SK-N-SH (cell line): ENCODE measurements around the gene CCDC88C. TPM values are rescaled to one million over a fixed set of nuclear protein-coding genes. Genes with fewer than 3 reads are reported as not detected.

Source experiments
- CTCF ChIA-PET: fragments of 300-600, 350-600 bp; formaldehyde crosslinking; extraction: SDS; loops from one replicate; lab custom pipeline; 2021; lab: Yijun Ruan, JAX
- POLR2A ChIA-PET: fragments of 350-600 bp; sonication (Branson Sonifier 250); formaldehyde crosslinking; extraction: SDS; loops from one replicate; lab custom pipeline; 2020; ENCODE audit warnings: antibody characterized with exemption, inconsistent platforms; lab: Yijun Ruan, JAX
- DNase-seq: peaks from one replicate; pipeline ENCODE4 v3.0.0; 2012
- H2AFZ ChIP-seq: fragments of 200-600 bp; sonication (generic); 2 replicates; pipeline ENCODE4 v1.8.1; 2016; ENCODE audit warnings: antibody characterized with exemption, mild to moderate bottlenecking, low read depth
- H3F3A ChIP-seq: fragments of 200-600 bp; sonication (generic); replicated peaks from 2 replicates; pipeline ENCODE3; 2016; ENCODE audit warnings: antibody characterized with exemption, mild to moderate bottlenecking; ENCODE audit not compliant: insufficient read depth
- H3K27ac ChIP-seq, 2 experiments: fragments of 200-500 bp in 1 of 2; fragments of 200-600 bp in 1 of 2; sonication (Bioruptor generic) in 1 of 2; sonication (generic), shearing (Covaris generic) in 1 of 2; 2 replicates each; pipeline versions ENCODE4 v1.5.1 to v1.6.1; 2014 to 2016; ENCODE audit warnings: low read depth in 2 of 2, inconsistent platforms in 1 of 2, low read length in 1 of 2, mild to moderate bottlenecking in 1 of 2, mixed read lengths in 1 of 2
- H3K27me3 ChIP-seq: fragments of 200-600 bp; sonication (generic), shearing (Covaris generic); 2 replicates; pipeline ENCODE4 v1.6.1; 2016; ENCODE audit warnings: mixed run types; ENCODE audit not compliant: insufficient read depth
- H3K36me3 ChIP-seq, 2 experiments: fragments of 200-500 bp in 1 of 2; fragments of 200-600 bp in 1 of 2; sonication (Bioruptor generic) in 1 of 2; sonication (generic) in 1 of 2; replicated peaks in 1 of 2; 2 replicates each; pipeline versions ENCODE3 to v1.5.1; 2014 to 2016; ENCODE audit warnings: low read length in 1 of 2, mild to moderate bottlenecking in 1 of 2; ENCODE audit not compliant: insufficient read depth in 2 of 2, control insufficient read depth in 1 of 2
- H3K4me1 ChIP-seq, 2 experiments: fragments of 200-500 bp in 1 of 2; fragments of 200-600 bp in 1 of 2; sonication (Bioruptor generic) in 1 of 2; sonication (generic), shearing (Covaris generic) in 1 of 2; 2 replicates each; pipeline versions ENCODE4 v1.5.1 to v1.6.1; 2014 to 2016; ENCODE audit warnings: low read depth in 1 of 2, low read length in 1 of 2, mixed run types in 1 of 2; ENCODE audit not compliant: insufficient read depth in 2 of 2, control insufficient read depth in 1 of 2
- H3K4me2 ChIP-seq: fragments of 200-600 bp; sonication (generic), shearing (Covaris generic); 2 replicates; pipeline ENCODE4 v1.6.1; 2017; ENCODE audit warnings: mixed run types
- H3K4me3 ChIP-seq, 2 experiments: fragments of 200-500 bp in 1 of 2; fragments of 200-600 bp in 1 of 2; sonication (Bioruptor generic) in 1 of 2; sonication (generic), shearing (Covaris generic) in 1 of 2; 2 replicates each; pipeline versions ENCODE4 v1.5.1 to v1.8.1; 2014 to 2016; ENCODE audit warnings: low read depth in 2 of 2, inconsistent platforms in 1 of 2, low read length in 1 of 2, mild to moderate bottlenecking in 1 of 2, mixed read lengths in 1 of 2, moderate library complexity in 1 of 2
- H3K79me2 ChIP-seq: fragments of 200-600 bp; sonication (generic); 2 replicates; pipeline ENCODE4 v1.8.1; 2017; ENCODE audit warnings: mild to moderate bottlenecking; ENCODE audit not compliant: insufficient read depth
- H3K9ac ChIP-seq: fragments of 200-600 bp; sonication (generic); 2 replicates; pipeline ENCODE4 v1.6.1; 2017; ENCODE audit warnings: mixed run types
- H3K9me2 ChIP-seq: fragments of 200-600 bp; sonication (generic); 2 replicates; pipeline ENCODE4 v1.6.1; 2017; ENCODE audit warnings: mixed run types
- H3K9me3 ChIP-seq: fragments of 200-600 bp; sonication (generic); 2 replicates; pipeline ENCODE4 v1.6.1; 2017; ENCODE audit warnings: mixed run types, mild to moderate bottlenecking, moderate library complexity
- H4K20me1 ChIP-seq: fragments of 200-600 bp; sonication (generic); 2 replicates; pipeline ENCODE4 v1.6.1; 2017; ENCODE audit warnings: mild to moderate bottlenecking, mixed run types; ENCODE audit not compliant: insufficient read depth
- EP300 ChIP-seq, 2 experiments: IDR thresholded peaks; 2 replicates each; pipeline versions ENCODE4 v1.4.0 to v1.6.1; 2012; ENCODE audit warnings: borderline replicate concordance in 1 of 2, low read depth in 1 of 2, low read length in 1 of 2
- EZH2phosphoT487 ChIP-seq: fragments of 200-600 bp; sonication (generic); IDR thresholded peaks from 2 replicates; pipeline ENCODE4 v1.6.1; 2017; ENCODE audit warnings: low read depth, mixed run types, mild to moderate bottlenecking, antibody characterized with exemption, moderate library complexity, borderline replicate concordance
- FOXM1 ChIP-seq: IDR thresholded peaks from 2 replicates; pipeline ENCODE4 v1.4.0; 2012; ENCODE audit warnings: low read depth, mild to moderate bottlenecking
- JUND ChIP-seq: IDR thresholded peaks from 2 replicates; pipeline ENCODE4 v1.4.0; 2012
- MEF2A ChIP-seq: IDR thresholded peaks from 2 replicates; pipeline ENCODE4 v1.4.0; 2012; ENCODE audit warnings: low read depth, borderline replicate concordance
- MXI1 ChIP-seq: IDR thresholded peaks from 2 replicates; pipeline ENCODE4 v1.6.1; 2012; ENCODE audit warnings: mild to moderate bottlenecking, low read depth, low read length, improper control_type of control experiment
- NFIC ChIP-seq: IDR thresholded peaks from 2 replicates; pipeline ENCODE4 v1.4.0; 2012; ENCODE audit warnings: borderline replicate concordance
- NRF1 ChIP-seq: IDR thresholded peaks from 2 replicates; pipeline ENCODE4 v1.6.1; 2012; ENCODE audit warnings: low read depth, mild to moderate bottlenecking, low read length
- RAD21 ChIP-seq: IDR thresholded peaks from 2 replicates; pipeline ENCODE4 v1.6.1; 2012; ENCODE audit warnings: mild to moderate bottlenecking, low read length
- RXRA ChIP-seq: IDR thresholded peaks from 2 replicates; pipeline ENCODE4 v1.4.0; 2012; ENCODE audit warnings: low read depth, mild to moderate bottlenecking, borderline replicate concordance
- SMC3 ChIP-seq: IDR thresholded peaks from 2 replicates; pipeline ENCODE4 v1.6.1; 2012; ENCODE audit warnings: low read depth, low read length, improper control_type of control experiment
- TAF1 ChIP-seq: IDR thresholded peaks from 2 replicates; pipeline ENCODE4 v1.6.1; 2012; ENCODE audit warnings: low read depth, mild to moderate bottlenecking, low read length, moderate library complexity, borderline replicate concordance
- TCF12 ChIP-seq: IDR thresholded peaks from 2 replicates; pipeline ENCODE4 v1.4.0; 2012
- USF1 ChIP-seq: IDR thresholded peaks from 2 replicates; pipeline ENCODE4 v1.4.0; 2012; ENCODE audit warnings: low read depth, borderline replicate concordance
- WGBS: methylation state at CpG from one replicate; pipeline ENCODE4 v1.1.6; 2017; ENCODE audit warnings: low lambda C conversion rate; 5-methylcytosine and 5-hydroxymethylcytosine counted together
- polyA plus RNA-seq, 3 experiments: library from polyadenylated mRNA; depleted of rRNA; stranded (reverse); fragments of >200 nt; gene quantifications; 2 replicates each; pipeline ENCODE4 v1.2.3, GENCODE V29; 2012
- TF ChIP-seq, protein P1 (sequence below): IDR thresholded peaks from 2 replicates; pipeline ENCODE4; 2012
- TF ChIP-seq, protein P2 (sequence below): IDR thresholded peaks from 2 replicates; pipeline ENCODE4 v1.4.0; 2012; ENCODE audit warnings: low read depth, borderline replicate concordance
- TF ChIP-seq, protein P3 (sequence below): IDR thresholded peaks from 2 replicates; pipeline ENCODE4 v1.6.1; 2012; ENCODE audit warnings: mild to moderate bottlenecking, low read depth, low read length, moderate library complexity

Gene CCDC88C
- polyA plus RNA-seq, 1 of the 3 experiments (the other 2 are of a cell fraction), result 0.39 TPM

GRCh38 chr14:91346838-91347173 is 70.8 kb downstream of the CCDC88C start:
- 85% methylated on average over 4 of the region's 4 CpGs for WGBS
- POLR2A ChIA-PET, result no interaction called here

DNA sequence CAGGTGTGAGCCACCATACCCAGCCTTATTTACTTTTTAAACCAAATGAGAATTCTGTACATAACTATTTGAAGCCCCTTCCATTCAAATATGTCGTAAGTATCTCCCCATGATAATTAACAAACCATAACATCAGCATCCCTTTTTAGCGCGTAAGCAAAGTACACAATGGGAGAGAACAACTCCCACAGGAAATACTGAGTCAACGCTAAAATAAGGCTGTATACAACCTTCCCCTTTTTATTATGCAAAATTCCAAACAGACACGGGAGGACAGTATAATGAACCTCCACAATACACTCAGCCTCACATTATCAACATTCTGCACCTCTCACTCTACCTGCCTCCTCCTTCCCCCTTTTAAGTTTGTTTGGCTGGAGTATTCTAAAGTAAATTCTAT is 73.5 kb downstream of the CCDC88C start:
- Histone ChIP-seq H3K9me3 (no peaks in the 10 kb centered on the region), H3K27ac (no peak overlapping the region)
- TF ChIP-seq, protein P1, sequence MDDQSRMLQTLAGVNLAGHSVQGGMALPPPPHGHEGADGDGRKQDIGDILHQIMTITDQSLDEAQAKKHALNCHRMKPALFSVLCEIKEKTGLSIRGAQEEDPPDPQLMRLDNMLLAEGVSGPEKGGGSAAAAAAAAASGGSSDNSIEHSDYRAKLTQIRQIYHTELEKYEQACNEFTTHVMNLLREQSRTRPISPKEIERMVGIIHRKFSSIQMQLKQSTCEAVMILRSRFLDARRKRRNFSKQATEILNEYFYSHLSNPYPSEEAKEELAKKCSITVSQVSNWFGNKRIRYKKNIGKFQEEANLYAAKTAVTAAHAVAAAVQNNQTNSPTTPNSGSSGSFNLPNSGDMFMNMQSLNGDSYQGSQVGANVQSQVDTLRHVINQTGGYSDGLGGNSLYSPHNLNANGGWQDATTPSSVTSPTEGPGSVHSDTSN, result no peak
- TF ChIP-seq USF1 (no peak), TCF12 (no peak), NRF1 (no peak), RXRA (no peak), MEF2A (no peak), JUND (no peak), FOXM1 (no peak), NFIC (no peak), SMC3 (no peak), TAF1 (no peak), EZH2phosphoT487 (no peak), MXI1 (no peak)
- TF ChIP-seq, protein P2, sequence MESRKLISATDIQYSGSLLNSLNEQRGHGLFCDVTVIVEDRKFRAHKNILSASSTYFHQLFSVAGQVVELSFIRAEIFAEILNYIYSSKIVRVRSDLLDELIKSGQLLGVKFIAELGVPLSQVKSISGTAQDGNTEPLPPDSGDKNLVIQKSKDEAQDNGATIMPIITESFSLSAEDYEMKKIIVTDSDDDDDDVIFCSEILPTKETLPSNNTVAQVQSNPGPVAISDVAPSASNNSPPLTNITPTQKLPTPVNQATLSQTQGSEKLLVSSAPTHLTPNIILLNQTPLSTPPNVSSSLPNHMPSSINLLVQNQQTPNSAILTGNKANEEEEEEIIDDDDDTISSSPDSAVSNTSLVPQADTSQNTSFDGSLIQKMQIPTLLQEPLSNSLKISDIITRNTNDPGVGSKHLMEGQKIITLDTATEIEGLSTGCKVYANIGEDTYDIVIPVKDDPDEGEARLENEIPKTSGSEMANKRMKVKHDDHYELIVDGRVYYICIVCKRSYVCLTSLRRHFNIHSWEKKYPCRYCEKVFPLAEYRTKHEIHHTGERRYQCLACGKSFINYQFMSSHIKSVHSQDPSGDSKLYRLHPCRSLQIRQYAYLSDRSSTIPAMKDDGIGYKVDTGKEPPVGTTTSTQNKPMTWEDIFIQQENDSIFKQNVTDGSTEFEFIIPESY, result no peak
- TF ChIP-seq, protein P3, sequence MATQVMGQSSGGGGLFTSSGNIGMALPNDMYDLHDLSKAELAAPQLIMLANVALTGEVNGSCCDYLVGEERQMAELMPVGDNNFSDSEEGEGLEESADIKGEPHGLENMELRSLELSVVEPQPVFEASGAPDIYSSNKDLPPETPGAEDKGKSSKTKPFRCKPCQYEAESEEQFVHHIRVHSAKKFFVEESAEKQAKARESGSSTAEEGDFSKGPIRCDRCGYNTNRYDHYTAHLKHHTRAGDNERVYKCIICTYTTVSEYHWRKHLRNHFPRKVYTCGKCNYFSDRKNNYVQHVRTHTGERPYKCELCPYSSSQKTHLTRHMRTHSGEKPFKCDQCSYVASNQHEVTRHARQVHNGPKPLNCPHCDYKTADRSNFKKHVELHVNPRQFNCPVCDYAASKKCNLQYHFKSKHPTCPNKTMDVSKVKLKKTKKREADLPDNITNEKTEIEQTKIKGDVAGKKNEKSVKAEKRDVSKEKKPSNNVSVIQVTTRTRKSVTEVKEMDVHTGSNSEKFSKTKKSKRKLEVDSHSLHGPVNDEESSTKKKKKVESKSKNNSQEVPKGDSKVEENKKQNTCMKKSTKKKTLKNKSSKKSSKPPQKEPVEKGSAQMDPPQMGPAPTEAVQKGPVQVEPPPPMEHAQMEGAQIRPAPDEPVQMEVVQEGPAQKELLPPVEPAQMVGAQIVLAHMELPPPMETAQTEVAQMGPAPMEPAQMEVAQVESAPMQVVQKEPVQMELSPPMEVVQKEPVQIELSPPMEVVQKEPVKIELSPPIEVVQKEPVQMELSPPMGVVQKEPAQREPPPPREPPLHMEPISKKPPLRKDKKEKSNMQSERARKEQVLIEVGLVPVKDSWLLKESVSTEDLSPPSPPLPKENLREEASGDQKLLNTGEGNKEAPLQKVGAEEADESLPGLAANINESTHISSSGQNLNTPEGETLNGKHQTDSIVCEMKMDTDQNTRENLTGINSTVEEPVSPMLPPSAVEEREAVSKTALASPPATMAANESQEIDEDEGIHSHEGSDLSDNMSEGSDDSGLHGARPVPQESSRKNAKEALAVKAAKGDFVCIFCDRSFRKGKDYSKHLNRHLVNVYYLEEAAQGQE, result no peak
- TF ChIP-seq, all 33 proteins: peak for 0
- no peaks in the 10 kb centered on the region for H4K20me1 ChIP-seq
- no peaks in the 10 kb centered on the region for H3K9me2 ChIP-seq
- H3K27me3 ChIP-seq, result no peaks in the 10 kb centered on the region
- H3F3A ChIP-seq, result no peaks in the 10 kb centered on the region
- CTCF ChIA-PET, result interaction anchor here (0.7 to 4.0 kb wide), 3 partner anchors 11 to 21 kb away, joined by 3 to 23 read pairs (median 3); no protein-coding TSS in a partner anchor
- no peak overlapping the region for H3K9ac ChIP-seq
- no peak overlapping the region for H2AFZ ChIP-seq
- DNase-seq, result no peak
- no peaks in the 10 kb centered on the region for H3K36me3 ChIP-seq
- H3K79me2 ChIP-seq, result no peaks in the 10 kb centered on the region
- WGBS, result 61% methylated on average over 5 of the region's 5 CpGs
- H3K4me1 ChIP-seq, result peaks cover 0 to 6% of the 10 kb centered on the region in 2 experiments; a peak in 1 of 4 replicates
- POLR2A ChIA-PET, result no interaction called here
- no peak overlapping the region for H3K4me3 ChIP-seq
- no peak overlapping the region for H3K4me2 ChIP-seq

More at GRCh38 chr14:91346838-91347173, 70.8 kb downstream of the CCDC88C start:
- TF ChIP-seq EP300 (IDR thresholded peaks at IDR 0.05; ENCODE audit: borderline replicate concordance in 1 of 2, low read depth in 1 of 2, low read length in 1 of 2), result no peak
- TF ChIP-seq RAD21, result no peak
- Histone ChIP-seq H3F3A (no peaks in the 10 kb centered on the region), H3K4me1 (peaks cover 0 to 3% of the 10 kb centered on the region in 2 experiments; a peak in 1 of 4 replicates), H4K20me1 (no peaks in the 10 kb centered on the region), H3K9me3 (no peaks in the 10 kb centered on the region), H3K79me2 (no peaks in the 10 kb centered on the region), H3K27me3 (no peaks in the 10 kb centered on the region), H3K4me3 (no peak overlapping the region), H2AFZ (no peak overlapping the region), H3K27ac (no peak overlapping the region), H3K36me3 (no peaks in the 10 kb centered on the region), H3K9me2 (no peaks in the 10 kb centered on the region), H3K4me2 (no peak overlapping the region), H3K9ac (no peak overlapping the region)
- CTCF ChIA-PET, result interaction anchor here (2.5 kb wide), 1 partner anchor 22 kb away, joined by 7 read pairs; no protein-coding TSS in a partner anchor
- DNase-seq, result no peak
